Measurements from ENCODE around the gene ZNF155. TPM values are rescaled to one million over a fixed set of nuclear protein-coding genes. Genes with fewer than 3 reads are reported as not detected.
A peak's percentile ranks its signal among the peaks of the same experiment; 100 is the strongest.

Gene ZNF155
- total RNA-seq (1 to 10 TPM; 8.2 to 8.7 TPM), polyA plus RNA-seq (ENCODE audit: insufficient read depth, low read depth, low replicate concordance) (7.4 TPM)
- long read RNA-seq, donor 1, partial matches to known transcripts, result 0 of 6 reads
- long read RNA-seq, donor 1, other reads (novel, unspliced or antisense), result 0 of 6 reads
- long read RNA-seq, donor 2, partial matches to known transcripts, result 0 of 1 reads
- long read RNA-seq, donor 2, other reads (novel, unspliced or antisense), result 0 of 1 reads

GRCh38 chr19:43983912-43984686, at the start of gene ZNF155:
Gene ZNF155 (plus strand): TSS chr19:43984188. CDS start chr19:43988544, 4,356 bp downstream.
- peak within 1 kb of the TSS; percentile 66 for H3K27ac ChIP-seq
- peak; percentile 98 for DNase-seq
- no peaks in the 10 kb centered on the region for H3K36me3 ChIP-seq (ENCODE audit: low read depth, missing control alignments)
- TF ChIP-seq CTCF (IDR thresholded peaks at IDR 0.05) (peak in 1 of 3 experiments; percentile 19), POLR2A (IDR thresholded peaks at IDR 0.05) (no peak)
- peak within 1 kb of the TSS; percentile 79 to 82 for H3K4me3 ChIP-seq
- WGBS, 2 donors, result 0 to 1% methylated on average over 30 to 40 of the region's 40 CpGs
- no peaks in the 10 kb centered on the region for H3K9me3 ChIP-seq
- intact Hi-C loops (cut with DNase I; ENCODE audit: low total_unique reads), result no loop called here
- no peaks in the 10 kb centered on the region for H3K4me1 ChIP-seq
- H3K27me3 ChIP-seq, result no peaks in the 10 kb centered on the region

GRCh38 chr19:43934985-43935708, 48.8 kb upstream of the ZNF155 start, which contains the start of gene ZNF45:
Gene ZNF45 (minus strand): TSS chr19:43935282. CDS start chr19:43922185, 13,097 bp downstream.
- whole genome bisulfite sequencing, 2 donors, result 0 to 1% methylated on average over 29 to 41 of the region's 42 CpGs
- intact Hi-C loops (cut with DNase I; ENCODE audit: low total_unique reads), result no loop called here

GRCh38 chr19:43936188-43936587, 47.8 kb upstream of the ZNF155 start:
- H3K4me1 ChIP-seq, result peaks cover 8% of the 10 kb centered on the region
- no peaks in the 10 kb centered on the region for H3K27me3 ChIP-seq
- H3K9me3 ChIP-seq, result no peaks in the 10 kb centered on the region
- no peak for DNase-seq
- no peaks in the 10 kb centered on the region for H3K36me3 ChIP-seq (ENCODE audit: low read depth, missing control alignments)
- H3K4me3 ChIP-seq, result no peak overlapping the region
- no peak overlapping the region for H3K27ac ChIP-seq
- TF ChIP-seq CTCF (IDR thresholded peaks at IDR 0.05), result no peak
- no peak for TF ChIP-seq POLR2A (IDR thresholded peaks at IDR 0.05)
- intact Hi-C loops (cut with DNase I; ENCODE audit: low total_unique reads), result no loop called here
- WGBS, 2 donors, result 39 to 67% methylated on average over 5 of the region's 5 CpGs

More at GRCh38 chr19:43934985-43935708, 48.8 kb upstream of the ZNF155 start, which contains the start of gene ZNF45:
- no peaks in the 10 kb centered on the region for H3K36me3 ChIP-seq (ENCODE audit: low read depth, missing control alignments)
- no peaks in the 10 kb centered on the region for H3K27me3 ChIP-seq
- TF ChIP-seq CTCF (IDR thresholded peaks at IDR 0.05) (no peak), POLR2A (IDR thresholded peaks at IDR 0.05) (no peak)
- peaks cover 8% of the 10 kb centered on the region for H3K4me1 ChIP-seq
- H3K27ac ChIP-seq, result peak within 1 kb of the TSS; percentile 48 to 88
- DNase-seq, result peak; percentile 97
- no peaks in the 10 kb centered on the region for H3K9me3 ChIP-seq
- peak within 1 kb of the TSS; percentile 66 to 67 for H3K4me3 ChIP-seq

- no peak overlapping the region for H3K27ac ChIP-seq
- intact Hi-C loops (cut with DNase I; ENCODE audit: low total_unique reads), result no loop called here
- no peaks in the 10 kb centered on the region for H3K27me3 ChIP-seq
- no peaks in the 10 kb centered on the region for H3K9me3 ChIP-seq
- WGBS, 2 donors, result 61 to 71% methylated on average over 3 of the region's 3 CpGs
- no peaks in the 10 kb centered on the region for H3K4me1 ChIP-seq
- TF ChIP-seq POLR2A (IDR thresholded peaks at IDR 0.05) (no peak), CTCF (IDR thresholded peaks at IDR 0.05) (no peak)
- H3K36me3 ChIP-seq (ENCODE audit: low read depth, missing control alignments), result no peaks in the 10 kb centered on the region
- H3K4me3 ChIP-seq, result no peak overlapping the region
- no peak for DNase-seq
These were observed 44.3 kb upstream of the ZNF155 start for GRCh38 chr19:43939557-43940260.

Measured in testis (tissue), 5 donors.